ENCODE results near the gene RAB8B.

GRCh38 chr15:63301088-63301487, 111.7 kb downstream of the RAB8B start:
- no peak for TF ChIP-seq CTCF (IDR thresholded peaks at IDR 0.05; ENCODE audit: poor library complexity)
- TF ChIP-seq EZH2phosphoT487 (IDR thresholded peaks at IDR 0.05; ENCODE audit: low read depth, severe bottlenecking, unreplicated experiment): no peak
- TF ChIP-seq EZH2 (IDR thresholded peaks at IDR 0.05; ENCODE audit: borderline replicate concordance): no peak
